PC-3 (cell line): ENCODE results near the gene MKKS. TPM values are rescaled to one million over a fixed set of nuclear protein-coding genes. Genes with fewer than 3 reads are reported as not detected.

Source experiments
- ATAC-seq: fragments of 200-7000 bp; cut with Tn5 transposase; 2 replicates; pipeline ENCODE4 v1.9.1; 2020; ENCODE audit warnings: mild to moderate bottlenecking, moderate library complexity
- BruUV-seq: library from RNA; stranded (reverse); fragments of 400-500 nt; replicated peaks from 2 replicates; lab custom pipeline; 2021; lab: Mats Ljungman, UMichigan
- CTCF ChIA-PET: fragments of 300-600 bp; sonication (Branson Sonifier 250); formaldehyde crosslinking; loops from one replicate; lab custom pipeline; 2022; ENCODE audit warnings: antibody characterized with exemption; lab: Charles Lee
- POLR2A ChIA-PET: fragments of 300-600 bp; sonication (Branson Sonifier 250); formaldehyde crosslinking; loops from one replicate; lab custom pipeline; 2022; ENCODE audit warnings: antibody characterized with exemption; ENCODE audit not compliant: unreplicated experiment; lab: Charles Lee
- DNase-seq: peaks from one replicate; pipeline ENCODE4 v3.0.0-alpha.2; 2015
- H2AFZ ChIP-seq: fragments of 300-600 bp; sonication (generic); 2 replicates; pipeline ENCODE4 v1.6.0; 2016; ENCODE audit warnings: antibody characterized with exemption, low read length
- H3F3A ChIP-seq: fragments of 300-600 bp; sonication (generic); one replicate; pipeline ENCODE4 v1.6.0; 2017; ENCODE audit warnings: antibody characterized with exemption, low read length, control low read depth, mild to moderate bottlenecking; ENCODE audit not compliant: unreplicated experiment
- H3K27ac ChIP-seq: fragments of 300-600 bp; sonication (generic); 2 replicates; pipeline ENCODE4 v1.5.1; 2016; ENCODE audit warnings: mild to moderate bottlenecking, low read length
- H3K27me3 ChIP-seq: fragments of 300-600 bp; sonication (generic); 2 replicates; pipeline ENCODE4 v1.6.1; 2016; ENCODE audit warnings: low read length, mixed read lengths
- H3K36me3 ChIP-seq: fragments of 300-600 bp; sonication (generic); 2 replicates; pipeline ENCODE4 v1.6.1; 2016; ENCODE audit warnings: low read depth, mixed run types, low read length, mixed read lengths
- H3K4me1 ChIP-seq: fragments of 300-600 bp; sonication (generic); 2 replicates; pipeline ENCODE4 v1.5.1; 2016; ENCODE audit warnings: low read length; ENCODE audit not compliant: insufficient read depth
- H3K4me2 ChIP-seq: fragments of 300-600 bp; sonication (generic); 2 replicates; pipeline ENCODE4 v1.6.0; 2016; ENCODE audit warnings: low read length
- H3K4me3 ChIP-seq: fragments of 300-600 bp; sonication (generic); 2 replicates; pipeline ENCODE4 v1.5.1; 2016; ENCODE audit warnings: mild to moderate bottlenecking, low read length, mixed read lengths
- H3K79me2 ChIP-seq: fragments of 300-600 bp; sonication (generic); 2 replicates; pipeline ENCODE4 v1.6.1; 2017; ENCODE audit warnings: low read length, mixed read lengths
- H3K9ac ChIP-seq: fragments of 300-600 bp; sonication (generic); 2 replicates; pipeline ENCODE4 v1.6.0; 2016; ENCODE audit warnings: mild to moderate bottlenecking, low read length
- H3K9me2 ChIP-seq: fragments of 300-600 bp; sonication (generic); replicated peaks from 2 replicates; pipeline ENCODE4 v1.6.1; 2016; ENCODE audit warnings: mixed run types, low read length, mixed read lengths
- H3K9me3 ChIP-seq: fragments of 300-600 bp; sonication (generic); 2 replicates; pipeline ENCODE4 v1.6.1; 2016; ENCODE audit warnings: low read length, mixed read lengths
- H4K20me1 ChIP-seq: fragments of 300-600 bp; sonication (generic); 2 replicates; pipeline ENCODE4 v1.6.1; 2016; ENCODE audit warnings: low read length, mixed read lengths
- EZH2 ChIP-seq: fragments of 300-600 bp; sonication (generic); IDR thresholded peaks from one replicate; pipeline ENCODE4 v1.6.1; 2017; ENCODE audit warnings: antibody characterized with exemption, mild to moderate bottlenecking, low read length; ENCODE audit not compliant: unreplicated experiment
- EZH2phosphoT487 ChIP-seq: fragments of 300-600 bp; sonication (generic); IDR thresholded peaks from 2 replicates; pipeline ENCODE4 v1.6.1; 2018; ENCODE audit warnings: mild to moderate bottlenecking, antibody characterized with exemption, low read length, borderline replicate concordance
- intact Hi-C: fragments of 100-400 bp; cut with micrococcal nuclease; formaldehyde crosslinking; loops from 2 replicates; pipeline ENCODE4 v1.9.0; 2023
- total RNA-seq: library from RNA; depleted of rRNA; stranded (reverse); fragments of >200 nt; gene quantifications from 2 replicates; pipeline ENCODE4 v1.2.3, GENCODE V29; 2014
- TF ChIP-seq, protein P1 (sequence below): fragments of 300-600 bp; sonication (generic); conservative IDR thresholded peaks from 2 replicates; pipeline ENCODE4 v1.5.1; 2017; ENCODE audit warnings: antibody characterized with exemption, low read depth, mild to moderate bottlenecking, low read length

The MKKS gene
- total RNA-seq, 1 experiment from 2014 or later, result 13.6 TPM

DNA sequence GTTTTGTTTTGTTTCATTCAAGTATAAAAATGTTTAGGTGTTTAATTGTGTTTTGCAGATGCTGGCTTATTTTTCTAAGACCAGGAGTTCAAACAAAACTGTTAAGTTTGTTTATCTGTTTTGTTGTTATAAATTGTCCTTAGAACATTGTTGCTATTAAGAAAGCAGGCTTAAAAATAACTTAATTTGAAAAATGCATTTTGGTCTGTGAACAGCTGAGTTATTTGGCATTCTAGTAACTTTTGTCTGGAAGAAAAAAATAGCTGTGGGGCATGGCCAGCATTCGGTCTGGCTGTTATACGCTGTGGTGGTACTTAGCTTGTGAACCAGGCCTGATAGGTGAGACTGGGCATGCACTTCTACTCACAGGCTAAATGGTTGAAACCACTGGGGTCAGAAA lies 38.8 kb upstream of the MKKS start:
- CTCF ChIA-PET, result no interaction called here

DNA sequence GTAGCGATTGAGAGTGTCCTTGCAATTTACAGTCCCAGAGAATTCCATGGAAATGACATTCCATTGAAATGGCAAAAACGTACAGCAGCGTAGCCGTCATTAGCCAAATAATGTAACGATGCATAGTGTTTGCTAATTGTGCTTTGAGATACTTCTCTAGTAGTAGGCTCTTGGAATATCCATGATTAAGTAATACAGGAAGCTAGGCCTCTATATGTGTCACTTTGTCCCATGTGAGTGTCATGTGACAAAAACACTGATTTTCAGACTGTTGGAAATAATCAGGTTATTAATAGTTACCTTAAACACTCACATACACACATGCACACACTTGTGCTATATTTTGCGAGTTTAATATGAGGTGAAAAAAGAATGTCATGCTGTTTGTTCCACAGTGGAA lies 36.3 kb upstream of the MKKS start:
- Histone ChIP-seq H3K9me2 (no peaks in the 10 kb centered on the region), H3K4me2 (no peak overlapping the region), H3K9me3 (no peaks in the 10 kb centered on the region), H3K4me1 (peaks cover 18% of the 10 kb centered on the region), H3F3A (no peaks in the 10 kb centered on the region), H2AFZ (no peak overlapping the region), H3K4me3 (no peak overlapping the region), H3K27me3 (no peaks in the 10 kb centered on the region), H3K27ac (no peak overlapping the region), H3K9ac (no peak overlapping the region), H3K79me2 (peaks cover 5% of the 10 kb centered on the region; the same call in 1 of the 2 replicates), H3K36me3 (no peaks in the 10 kb centered on the region), H4K20me1 (no peaks in the 10 kb centered on the region)
- no peak for DNase-seq
- ATAC-seq, result no peak
- CTCF ChIA-PET, result no interaction called here
- no TSS peak for BruUV-seq
- intact Hi-C loops, result no loop called here
- POLR2A ChIA-PET, result no interaction called here
- TF ChIP-seq EZH2phosphoT487 (no peak), EZH2 (no peak)
- TF ChIP-seq, protein P1, sequence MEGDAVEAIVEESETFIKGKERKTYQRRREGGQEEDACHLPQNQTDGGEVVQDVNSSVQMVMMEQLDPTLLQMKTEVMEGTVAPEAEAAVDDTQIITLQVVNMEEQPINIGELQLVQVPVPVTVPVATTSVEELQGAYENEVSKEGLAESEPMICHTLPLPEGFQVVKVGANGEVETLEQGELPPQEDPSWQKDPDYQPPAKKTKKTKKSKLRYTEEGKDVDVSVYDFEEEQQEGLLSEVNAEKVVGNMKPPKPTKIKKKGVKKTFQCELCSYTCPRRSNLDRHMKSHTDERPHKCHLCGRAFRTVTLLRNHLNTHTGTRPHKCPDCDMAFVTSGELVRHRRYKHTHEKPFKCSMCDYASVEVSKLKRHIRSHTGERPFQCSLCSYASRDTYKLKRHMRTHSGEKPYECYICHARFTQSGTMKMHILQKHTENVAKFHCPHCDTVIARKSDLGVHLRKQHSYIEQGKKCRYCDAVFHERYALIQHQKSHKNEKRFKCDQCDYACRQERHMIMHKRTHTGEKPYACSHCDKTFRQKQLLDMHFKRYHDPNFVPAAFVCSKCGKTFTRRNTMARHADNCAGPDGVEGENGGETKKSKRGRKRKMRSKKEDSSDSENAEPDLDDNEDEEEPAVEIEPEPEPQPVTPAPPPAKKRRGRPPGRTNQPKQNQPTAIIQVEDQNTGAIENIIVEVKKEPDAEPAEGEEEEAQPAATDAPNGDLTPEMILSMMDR, result no peak

More for the DNA sequence above, 38.8 kb upstream of the MKKS start:
- Histone ChIP-seq H3K4me3 (no peak overlapping the region), H3F3A (no peaks in the 10 kb centered on the region), H3K79me2 (peaks cover 13% of the 10 kb centered on the region; the same call in 1 of the 2 replicates), H3K4me2 (no peak overlapping the region), H3K27me3 (no peaks in the 10 kb centered on the region), H3K9ac (no peak overlapping the region), H4K20me1 (no peaks in the 10 kb centered on the region), H3K9me2 (no peaks in the 10 kb centered on the region), H3K4me1 (peaks cover 33% of the 10 kb centered on the region), H3K27ac (no peak overlapping the region), H3K36me3 (no peaks in the 10 kb centered on the region), H2AFZ (no peak overlapping the region), H3K9me3 (no peaks in the 10 kb centered on the region)
- no TSS peak for BruUV-seq
- TF ChIP-seq EZH2 (no peak), EZH2phosphoT487 (no peak)
- TF ChIP-seq, protein P1, result no peak
- DNase-seq (no peak), ATAC-seq (no peak)
- POLR2A ChIA-PET, result interaction anchor here (0.6 to 0.7 kb wide), 2 partner anchors 109 to 390 kb away, joined by 3 read pairs; no protein-coding TSS in a partner anchor
- intact Hi-C loops, result no loop called here

- ChIA-PET CTCF (no interaction called here), POLR2A (no interaction called here)
- TF ChIP-seq, protein P1, result peak; percentile 80
- TF ChIP-seq EZH2, result no peak
- Histone ChIP-seq H3K27me3 (no peaks in the 10 kb centered on the region), H3K9ac (no peak overlapping the region; the same call in 1 of the 2 replicates), H4K20me1 (no peaks in the 10 kb centered on the region), H3K27ac (peak overlapping the region; percentile 23), H3K9me2 (no peaks in the 10 kb centered on the region), H3K79me2 (peaks cover 5% of the 10 kb centered on the region; the same call in 1 of the 2 replicates), H3K9me3 (no peaks in the 10 kb centered on the region), H3K4me2 (peak overlapping the region; percentile 13; the same call in 1 of the 2 replicates), H3K36me3 (no peaks in the 10 kb centered on the region), H2AFZ (no peak overlapping the region), H3F3A (no peaks in the 10 kb centered on the region), H3K4me3 (no peak overlapping the region), H3K4me1 (peaks cover 18% of the 10 kb centered on the region)
- BruUV-seq, result no TSS peak
- intact Hi-C loops, result loop anchor here (1.0 to 10.0 kb wide), 8 partner anchors 43 to 1075 kb away; partner anchors contain the start of gene JAG1
- peak; percentile 79 for ATAC-seq
- DNase-seq, result peak; percentile 87
Measured at GRCh38 chr20:10469599-10469998, 35.6 kb upstream of the MKKS start.
